Ovary (tissue), 9 donors: ENCODE measurements around the gene TP53. TPM values are rescaled to one million over a fixed set of nuclear protein-coding genes. Genes with fewer than 3 reads are reported as not detected.
A peak's percentile ranks its signal among the peaks of the same experiment; 100 is the strongest.

ENCODE experiments used
- DNase-seq, 5 donors: peaks; one replicate each; pipeline ENCODE4 v3.0.0-alpha.2; 2019 to 2020
- H3K27ac ChIP-seq, 2 donors: fragments of 200-600 bp; one replicate each; pipeline versions ENCODE4 v1.5.1 to v1.8.0; 2019 to 2022
- H3K27me3 ChIP-seq: fragments of 200-600 bp; one replicate; pipeline ENCODE4 v1.8.0; 2022
- H3K36me3 ChIP-seq: fragments of 200-600 bp; sonication (generic); one replicate; pipeline ENCODE4 v1.5.1; 2019
- H3K4me1 ChIP-seq: one replicate; pipeline ENCODE4 v1.8.1; 2013; ENCODE audit warnings: mild to moderate bottlenecking, moderate library complexity; ENCODE audit not compliant: insufficient read depth
- H3K4me3 ChIP-seq: fragments of 200-600 bp; sonication (generic); one replicate; pipeline ENCODE4 v1.5.1; 2017
- H3K9me3 ChIP-seq, 2 donors: fragments of 200-600 bp in 1 of 2; sonication (generic) in 1 of 2; one replicate each; pipeline versions ENCODE4 v1.5.1 to v1.8.1; 2013 to 2019; ENCODE audit warnings: mild to moderate bottlenecking in 1 of 2, moderate library complexity in 1 of 2
- EP300 ChIP-seq: sonication (generic); formaldehyde crosslinking; IDR thresholded peaks from one replicate; pipeline ENCODE4 v1.6.1; 2017; ENCODE audit warnings: antibody characterized with exemption
- POLR2A ChIP-seq: fragments of 450-650 bp; IDR thresholded peaks from one replicate; pipeline ENCODE4 v1.6.1; 2017; ENCODE audit warnings: antibody characterized with exemption, mild to moderate bottlenecking, moderate library complexity
- WGBS, 3 donors: extraction: QIAGEN DNeasy Blood & Tissue Kit in 1 of 3; methylation state at CpG; one replicate each; pipeline versions ENCODE4 v1.1.5 to v1.1.7; 2013 to 2017; 5-methylcytosine and 5-hydroxymethylcytosine counted together
- intact Hi-C, 4 donors: fragments of 100-400 bp; cut with DNase I; formaldehyde crosslinking; loops; one replicate each; pipeline versions ENCODE4 v1.11.0 to v1.15.1; 2022 to 2023
- polyA plus RNA-seq, 2 donors: library from polyadenylated mRNA; stranded (reverse); fragments of 200-250 nt in 1 of 2; fragments of 350-450 nt in 1 of 2; fragmentation: Illumina TruSeq in 1 of 2; extraction: RNeasy Lipid Tissue Mini Kit (QIAGEN cat#74804) in 1 of 2; gene quantifications; one replicate each; pipeline ENCODE4 v1.2.3, GENCODE V29; 2013 to 2014
- total RNA-seq, 7 donors: library from RNA; depleted of rRNA in 2 of 7; stranded (reverse); fragments of >200 nt in 2 of 7; fragmentation: NEBNext Ultra II Directional in 3 of 7; extraction: Animal tissue kit (Norgen Biotek cat#: 25700) in 3 of 7; gene quantifications; one replicate each; pipeline versions ENCODE4 v1.1.0 to v1.2.4, GENCODE V29; 2016 to 2023
- TF ChIP-seq, protein P1 (sequence below), 3 donors: fragments of 450-650 bp in 2 of 3; fragments of 200-600 bp in 1 of 3; IDR thresholded peaks; one replicate each; pipeline versions ENCODE4 v1.5.1 to v1.8.0; 2016 to 2022; ENCODE audit warnings: antibody characterized with exemption in 3 of 3, mild to moderate bottlenecking in 1 of 3
- donor health status: DM: no; HTN: no; CAD: no; lungs with moderate emphysema.
- donor health status: DM: no; HTN: no; CAD: no.
- donor health status: Bipolar disorder and iron deficiency.
- donor health status: DM: yes; HTN: yes; CAD: no.
- donor health status: DM: no; HTN: no; CAD: no.
- donor health status: DM: yes; HTN: yes; CAD: no.

Gene TP53
- total and polyA plus RNA-seq, 9 donors, result 16.3 to 124 (median 72.6) TPM

DNA sequence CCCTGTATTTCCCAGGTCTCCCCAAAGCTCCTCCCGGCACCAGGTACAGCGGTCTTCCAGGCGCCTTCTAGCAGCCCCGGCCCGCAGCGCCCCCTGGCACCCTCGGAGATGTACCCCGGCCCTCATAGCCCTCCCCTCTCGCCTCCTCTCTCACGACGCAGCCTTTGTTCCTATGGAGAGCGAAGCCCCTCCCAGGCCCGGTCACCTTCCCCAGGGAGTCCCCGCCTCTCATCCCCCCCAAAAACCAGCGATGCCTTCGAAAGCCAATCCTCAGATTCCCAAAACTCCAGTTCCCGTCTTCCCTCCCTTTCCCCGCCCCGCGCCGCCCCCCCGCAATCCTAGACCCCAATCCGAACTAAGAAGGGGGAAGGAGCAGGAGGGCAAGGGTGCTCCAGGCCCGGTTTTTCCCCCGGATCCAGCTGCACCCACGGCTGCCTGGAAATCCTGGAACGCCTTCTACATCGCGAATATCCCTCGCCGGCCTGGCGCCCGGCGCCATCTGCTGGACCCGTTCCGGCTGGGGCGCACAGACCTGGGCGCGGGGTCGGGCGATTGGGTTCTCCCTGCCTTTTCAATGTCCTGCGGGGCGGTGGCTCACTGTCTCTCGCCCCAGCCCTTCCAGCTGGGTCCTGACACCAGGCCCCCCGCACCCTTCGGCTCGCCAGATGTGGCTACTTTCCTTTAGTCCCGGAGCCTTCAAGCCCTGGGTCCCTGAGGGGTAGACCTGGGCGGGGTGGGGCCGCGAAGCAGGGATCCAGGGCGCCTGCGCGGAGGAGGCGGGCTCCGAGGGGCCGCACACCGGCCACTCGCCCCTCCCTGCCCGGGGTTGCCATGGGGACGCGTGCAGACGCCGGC, 29.8 kb upstream of the TP53 start, which contains the start of gene DNAH2:
Gene DNAH2, plus strand, starts transcription at position 844 of the 855 bp plus-strand sequence. CDS start 1,991 bp downstream, outside the sequence.
- H3K4me1 ChIP-seq, result peaks cover 3% of the 10 kb centered on the region
- no peak within 1 kb of the TSS for H3K27ac ChIP-seq
- H3K27me3 ChIP-seq, result no peaks in the 10 kb centered on the region
- intact Hi-C loops, result no loop called here
- WGBS, 3 donors, result 0 to 2% (median 1%) methylated on average over 54 to 64 of the region's 64 CpGs
- peak; percentile 80 to 90 (median 84) for DNase-seq
- no peaks in the 10 kb centered on the region for H3K9me3 ChIP-seq
- TF ChIP-seq EP300, result no peak
- TF ChIP-seq, protein P1, sequence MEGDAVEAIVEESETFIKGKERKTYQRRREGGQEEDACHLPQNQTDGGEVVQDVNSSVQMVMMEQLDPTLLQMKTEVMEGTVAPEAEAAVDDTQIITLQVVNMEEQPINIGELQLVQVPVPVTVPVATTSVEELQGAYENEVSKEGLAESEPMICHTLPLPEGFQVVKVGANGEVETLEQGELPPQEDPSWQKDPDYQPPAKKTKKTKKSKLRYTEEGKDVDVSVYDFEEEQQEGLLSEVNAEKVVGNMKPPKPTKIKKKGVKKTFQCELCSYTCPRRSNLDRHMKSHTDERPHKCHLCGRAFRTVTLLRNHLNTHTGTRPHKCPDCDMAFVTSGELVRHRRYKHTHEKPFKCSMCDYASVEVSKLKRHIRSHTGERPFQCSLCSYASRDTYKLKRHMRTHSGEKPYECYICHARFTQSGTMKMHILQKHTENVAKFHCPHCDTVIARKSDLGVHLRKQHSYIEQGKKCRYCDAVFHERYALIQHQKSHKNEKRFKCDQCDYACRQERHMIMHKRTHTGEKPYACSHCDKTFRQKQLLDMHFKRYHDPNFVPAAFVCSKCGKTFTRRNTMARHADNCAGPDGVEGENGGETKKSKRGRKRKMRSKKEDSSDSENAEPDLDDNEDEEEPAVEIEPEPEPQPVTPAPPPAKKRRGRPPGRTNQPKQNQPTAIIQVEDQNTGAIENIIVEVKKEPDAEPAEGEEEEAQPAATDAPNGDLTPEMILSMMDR (IDR thresholded peaks at IDR 0.05), result peak; percentile 8 to 51 (median 33)
- TF ChIP-seq POLR2A, result no peak
- H3K4me3 ChIP-seq, result peak within 1 kb of the TSS; percentile 46
- no peaks in the 10 kb centered on the region for H3K36me3 ChIP-seq

DNA sequence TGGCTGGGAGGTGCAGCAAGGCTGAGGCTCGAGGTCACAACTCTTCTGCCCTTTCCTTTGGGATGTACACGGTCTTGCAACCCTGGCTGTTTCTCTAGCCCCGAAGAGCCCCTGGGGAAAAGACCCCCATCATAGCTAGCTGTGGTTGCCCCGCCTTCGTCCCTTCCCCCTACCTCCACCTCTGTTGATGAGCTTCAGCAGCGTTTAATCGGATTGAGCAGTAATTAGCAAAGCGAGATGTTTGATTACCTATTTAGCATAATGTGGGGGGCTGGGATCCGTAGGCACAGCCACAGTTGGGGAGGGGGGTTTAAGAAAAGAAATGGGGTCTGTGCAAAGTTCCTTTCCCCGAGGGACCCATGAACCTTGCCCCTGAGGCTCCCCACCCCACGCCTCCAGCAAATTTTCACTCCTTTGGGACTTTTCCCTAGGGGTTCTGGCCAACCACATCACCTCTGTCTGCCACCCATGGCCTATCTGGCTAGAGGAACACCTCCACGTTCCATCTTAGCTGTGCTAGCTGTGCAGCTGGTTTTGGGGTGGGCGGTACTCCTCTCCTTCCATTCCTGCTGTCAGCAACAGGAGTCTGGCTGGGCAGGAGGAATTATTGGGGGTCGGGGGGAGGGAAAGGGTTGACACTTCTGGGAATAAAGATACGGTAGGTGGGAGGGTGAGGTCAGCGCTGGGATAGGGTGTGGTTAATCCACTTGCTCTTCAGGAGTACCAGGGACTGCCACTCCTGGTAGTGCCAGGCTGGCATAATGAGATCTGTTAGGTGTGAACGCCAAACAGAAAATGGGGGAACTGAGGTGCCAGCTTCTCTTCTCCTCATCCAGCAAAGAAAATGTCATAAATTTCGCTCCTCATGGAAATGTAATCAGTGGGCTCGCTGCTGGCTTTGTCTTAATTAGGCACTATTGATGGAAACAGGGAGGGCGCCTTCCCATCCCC, 28.9 kb upstream of the TP53 start:
- Histone ChIP-seq H3K4me3 (peak overlapping the region; percentile 46), H3K27ac (no peak overlapping the region), H3K4me1 (peaks cover 3% of the 10 kb centered on the region), H3K27me3 (no peaks in the 10 kb centered on the region), H3K9me3 (no peaks in the 10 kb centered on the region), H3K36me3 (no peaks in the 10 kb centered on the region)
- TF ChIP-seq, protein P1 (IDR thresholded peaks at IDR 0.05), result no peak
- TF ChIP-seq POLR2A (no peak), EP300 (no peak)
- 27 to 34% (median 32%) methylated on average over 20 of the region's 20 CpGs for WGBS, 3 donors
- DNase-seq, result no peak
- intact Hi-C loops, result no loop called here

DNA sequence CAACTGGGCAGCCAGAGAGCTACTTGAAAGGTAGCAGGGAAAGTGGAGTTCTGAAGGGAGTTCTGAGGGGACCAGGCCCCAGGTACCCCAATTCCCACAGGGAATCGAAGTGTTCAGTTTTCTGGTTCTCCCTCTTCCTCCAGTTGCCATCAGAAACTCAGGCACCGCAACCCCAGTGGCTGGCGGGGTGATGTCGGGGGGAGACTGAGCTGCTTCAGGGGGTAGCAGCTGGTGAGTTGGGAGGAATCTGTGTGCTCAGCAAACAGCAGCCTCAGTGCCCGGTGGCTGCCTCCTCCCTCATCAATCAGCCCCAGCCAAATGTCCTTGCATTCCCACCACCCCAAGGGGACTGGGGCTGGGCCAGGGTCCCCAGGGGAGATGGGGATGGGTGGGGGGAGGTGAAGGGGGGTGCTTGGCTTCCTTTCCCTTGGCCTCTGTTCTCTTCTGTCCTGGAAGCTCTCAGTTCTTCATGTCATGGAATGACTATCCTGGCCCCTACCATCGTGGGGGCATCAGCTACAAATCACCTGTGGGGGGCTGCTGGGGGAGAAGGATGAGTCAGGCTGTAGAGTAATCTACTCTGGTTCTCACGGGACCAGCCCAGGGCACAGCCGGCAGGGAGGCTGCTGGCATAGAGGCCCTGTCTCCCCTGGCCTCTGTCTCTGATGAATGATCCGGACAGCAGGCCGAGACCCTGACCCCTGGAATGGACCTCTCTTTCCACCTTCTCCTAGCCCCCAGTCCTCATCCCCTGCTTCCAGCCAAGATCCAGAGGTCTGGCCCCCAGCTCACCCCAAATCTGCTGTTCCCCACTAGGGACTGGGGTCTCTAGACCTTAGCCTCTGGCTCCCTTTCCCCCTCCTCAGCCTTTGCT, 27.7 kb upstream of the TP53 start:
- no peak for DNase-seq
- intact Hi-C loops, result no loop called here
- 56 to 60% (median 59%) methylated on average over 10 of the region's 10 CpGs for WGBS, 3 donors
- H3K27ac ChIP-seq, result no peak overlapping the region
- TF ChIP-seq POLR2A (no peak), EP300 (no peak)
- TF ChIP-seq, protein P1 (IDR thresholded peaks at IDR 0.05), result no peak
- H3K4me3 ChIP-seq, result no peak overlapping the region
- H3K36me3 ChIP-seq, result no peaks in the 10 kb centered on the region
- no peaks in the 10 kb centered on the region for H3K9me3 ChIP-seq
- peaks cover 3% of the 10 kb centered on the region for H3K4me1 ChIP-seq
- H3K27me3 ChIP-seq, result no peaks in the 10 kb centered on the region

DNA sequence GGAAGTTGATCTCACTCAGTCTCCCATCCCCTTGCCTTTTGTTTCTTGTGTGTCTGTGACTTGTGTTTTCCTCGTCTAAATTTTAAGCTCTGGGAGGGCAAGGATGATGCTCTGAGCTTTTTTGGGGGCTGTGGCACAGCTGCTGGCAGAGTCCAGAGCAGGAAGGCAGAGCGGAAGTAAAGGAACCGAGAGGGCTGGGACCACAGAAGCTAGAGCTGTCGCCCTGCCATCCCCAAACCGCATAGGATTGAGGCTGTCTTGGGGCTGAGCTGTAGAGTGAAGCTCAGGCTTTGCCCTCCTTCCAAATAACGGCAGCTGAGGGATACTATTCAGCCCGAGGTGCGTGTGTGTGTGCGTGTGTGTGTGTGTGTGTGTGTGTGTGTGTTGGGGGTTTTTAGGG, 26.5 kb upstream of the TP53 start:
- no peaks in the 10 kb centered on the region for H3K27me3 ChIP-seq

More for the DNA sequence above, 26.5 kb upstream of the TP53 start:
- intact Hi-C loops, result no loop called here
- peaks cover 3% of the 10 kb centered on the region for H3K4me1 ChIP-seq
- no peak overlapping the region for H3K4me3 ChIP-seq
- H3K9me3 ChIP-seq, result no peaks in the 10 kb centered on the region
- no peaks in the 10 kb centered on the region for H3K36me3 ChIP-seq
- no peak overlapping the region for H3K27ac ChIP-seq
- TF ChIP-seq, protein P1 (IDR thresholded peaks at IDR 0.05), result no peak
- no peak for TF ChIP-seq EP300
- no peak for TF ChIP-seq POLR2A
- no peak for DNase-seq
- WGBS, 3 donors, result 22 to 24% (median 22%) methylated on average over 9 of the region's 9 CpGs
